ENCODE measurements around the gene MYF6. TPM values are rescaled to one million over a fixed set of nuclear protein-coding genes. Genes with fewer than 3 reads are reported as not detected.

The MYF6 gene
- total and polyA plus RNA-seq, 2 of the 8 experiments (the other 6 are each of a cell fraction or from before 2014, with no cell fraction given): 0.39 TPM; not detected in 1

- no peak for TF ChIP-seq SP1 (IDR thresholded peaks at IDR 0.05; ENCODE audit: low read depth, low read length)
These were observed 47.8 kb upstream of the MYF6 start (continued) for GRCh38 chr12:80659512-80660063.

- no peak overlapping the region for H3K4me3 ChIP-seq (ENCODE audit: extremely low read depth in 1 of 4, insufficient read depth in 2 of 4, low read depth in 3 of 4, low read length in 4 of 4)
- H3K56ac ChIP-seq (replicated peaks; ENCODE audit: insufficient read length, low read depth, low read length): no peak overlapping the region
- POLR2A ChIA-PET (ENCODE audit: partially characterized antibody): no interaction called here
- no peak overlapping the region for H2BK12ac ChIP-seq (ENCODE audit: low read depth, low read length)
- H3K9ac ChIP-seq (replicated peaks in 1 of 4; ENCODE audit: extremely low read depth in 1 of 4, low read depth in 3 of 4, low read length in 3 of 4): no peak overlapping the region
- no peak for FAIRE-seq
- H3K4me1 ChIP-seq (replicated peaks in 1 of 4; ENCODE audit: control insufficient read depth in 3 of 4, insufficient read depth in 4 of 4, low read length in 3 of 4): no peaks in the 10 kb centered on the region
- no peak overlapping the region for H3K27ac ChIP-seq (ENCODE audit: low read depth, low read length)
- no peak overlapping the region for H4K5ac ChIP-seq (ENCODE audit: insufficient read length, low read depth, low read length)
- H2BK5ac ChIP-seq (ENCODE audit: low read depth, low read length): no peak overlapping the region
- CTCF ChIA-PET (ENCODE audit: partially characterized antibody): no interaction called here
- H3K18ac ChIP-seq (ENCODE audit: extremely low read depth, low read length): no peak overlapping the region
- H3K23me2 ChIP-seq (ENCODE audit: low read depth, low read length): no peaks in the 10 kb centered on the region
- no peaks in the 10 kb centered on the region for H3K9me3 ChIP-seq (ENCODE audit: insufficient read depth in 2 of 2, low read depth in 1 of 2, low read length in 1 of 2)
- no peak overlapping the region for H3K4me2 ChIP-seq (ENCODE audit: insufficient read depth in 1 of 2, low read depth in 2 of 2, low read length in 2 of 2)
- peaks cover 0 to 1% of the 10 kb centered on the region in 2 experiments for H4K20me1 ChIP-seq (replicated peaks in 1 of 2; ENCODE audit: control insufficient read depth in 1 of 2, insufficient read depth in 2 of 2, low read length in 2 of 2)
- no peak overlapping the region for H2BK15ac ChIP-seq (ENCODE audit: low read length)
- H4K91ac ChIP-seq (replicated peaks; ENCODE audit: insufficient read length, low read length): no peak overlapping the region
- H3K27me3 ChIP-seq (replicated peaks in 1 of 4; ENCODE audit: control insufficient read depth in 3 of 4, extremely low read depth in 1 of 4, insufficient read depth in 3 of 4, low read length in 3 of 4): no peaks in the 10 kb centered on the region
- H2BK20ac ChIP-seq (ENCODE audit: low read length): no peak overlapping the region
- no peaks in the 10 kb centered on the region for H3K36me3 ChIP-seq (ENCODE audit: control insufficient read depth in 2 of 4, insufficient read depth in 4 of 4, low read length in 3 of 4)
- no peaks in the 10 kb centered on the region for H3K79me1 ChIP-seq (ENCODE audit: low read depth, low read length)
- H4K8ac ChIP-seq (ENCODE audit: extremely low read depth, insufficient read depth, low read length): no peak overlapping the region
- H3K14ac ChIP-seq (ENCODE audit: insufficient read length): no peak overlapping the region
- no peak overlapping the region for H3K4ac ChIP-seq (replicated peaks; ENCODE audit: insufficient read length, low read depth, low read length)
- no peak for DNase-seq (ENCODE audit: low read depth in 1 of 2, low spot score in 2 of 2)
- no peak overlapping the region for H3K23ac ChIP-seq (ENCODE audit: insufficient read length)
- no peak overlapping the region for H2AFZ ChIP-seq (ENCODE audit: low read length)
- H2BK120ac ChIP-seq (replicated peaks; ENCODE audit: low read depth, low read length): no peak overlapping the region
- H2AK5ac ChIP-seq (ENCODE audit: low read depth, low read length): no peak overlapping the region
- no peaks in the 10 kb centered on the region for H3K79me2 ChIP-seq (ENCODE audit: control insufficient read depth in 1 of 2, insufficient read depth in 2 of 2, low read length in 2 of 2)
- TF ChIP-seq POU5F1 (IDR thresholded peaks at IDR 0.05; ENCODE audit: low read depth, low read length) (no peak), POLR2AphosphoS5 (IDR thresholded peaks at IDR 0.05; ENCODE audit: low read depth, low read length) (no peak), SIRT6 (IDR thresholded peaks at IDR 0.05; ENCODE audit: low read length) (no peak), YY1 (IDR thresholded peaks at IDR 0.05; ENCODE audit: low read depth, low read length) (no peak), BACH1 (IDR thresholded peaks at IDR 0.05; ENCODE audit: low read length) (no peak), KDM5A (IDR thresholded peaks at IDR 0.05; ENCODE audit: low read length) (no peak), NANOG (IDR thresholded peaks at IDR 0.05; ENCODE audit: insufficient read depth, low read depth, low read length, poor library complexity, severe bottlenecking) (no peak), TBP (IDR thresholded peaks at IDR 0.05; ENCODE audit: low read depth, low read length) (no peak), CBX5 (IDR thresholded peaks at IDR 0.05; ENCODE audit: low read depth, low read length) (no peak), ATF3 (IDR thresholded peaks at IDR 0.05; ENCODE audit: insufficient read depth, low read depth, low read length) (no peak), TEAD4 (IDR thresholded peaks at IDR 0.05; ENCODE audit: low read depth, low read length) (no peak), KDM4A (IDR thresholded peaks at IDR 0.05; ENCODE audit: low read depth, low read length, severe bottlenecking) (no peak)
These were observed 44.8 kb upstream of the MYF6 start for GRCh38 chr12:80662586-80662985.

All from H1 (cell line).